SK-MEL-5 (cell line): ENCODE results near the gene TNFRSF8. TPM values are rescaled to one million over a fixed set of nuclear protein-coding genes. Genes with fewer than 3 reads are reported as not detected.

Experiments
- DNase-seq: peaks from one replicate; pipeline ENCODE4 v3.0.0-alpha.2; 2016; ENCODE audit warnings: low read depth, low spot score
- in situ Hi-C: cut with HindIII; loops from 2 replicates; pipeline ENCODE4 v1.10.0; 2016; ENCODE audit warnings: low sequenced_read_pairs, high pct_unique_total_duplicates, low pct_unique_long_range_greater_than_20kb
- total RNA-seq: library from RNA; depleted of rRNA; stranded (reverse); fragments of >200 nt; shearing (Covaris generic); gene quantifications from 2 replicates; pipeline ENCODE4 v1.2.3, GENCODE V29; 2014

TNFRSF8 gene
- total RNA-seq, 1 experiment from 2014 or later: not detected

- in situ Hi-C loops: no loop called here
- DNase-seq: peak; percentile 74
These were observed 61.8 kb downstream of the TNFRSF8 start for GRCh38 chr1:12124693-12125421.

- in situ Hi-C loops: no loop called here
- DNase-seq: no peak
These were observed 62.6 kb downstream of the TNFRSF8 start for GRCh38 chr1:12125422-12126355.

- no peak for DNase-seq
- in situ Hi-C loops: no loop called here
These were observed 63.7 kb downstream of the TNFRSF8 start for GRCh38 chr1:12126781-12127180.

GRCh38 chr1:12127206-12127810, 64.2 kb downstream of the TNFRSF8 start:
- in situ Hi-C loops: no loop called here
- DNase-seq: no peak

- in situ Hi-C loops: no loop called here
- no peak for DNase-seq
These were observed 65.0 kb downstream of the TNFRSF8 start for GRCh38 chr1:12128120-12128519.

GRCh38 chr1:12129624-12130023, 66.5 kb downstream of the TNFRSF8 start:
- DNase-seq: no peak
- in situ Hi-C loops: no loop called here

- in situ Hi-C loops: no loop called here
- no peak for DNase-seq
These were observed 67.5 kb downstream of the TNFRSF8 start for GRCh38 chr1:12130466-12131130.

- DNase-seq: no peak
- in situ Hi-C loops: no loop called here
These were observed 69.0 kb downstream of the TNFRSF8 start for GRCh38 chr1:12132078-12132477.

GRCh38 chr1:12134716-12135115, 71.6 kb downstream of the TNFRSF8 start:
- DNase-seq: no peak
- in situ Hi-C loops: no loop called here

GRCh38 chr1:12135612-12136011, 72.5 kb downstream of the TNFRSF8 start:
- no peak for DNase-seq
- in situ Hi-C loops: no loop called here

GRCh38 chr1:12136916-12137610, 74.0 kb downstream of the TNFRSF8 start:
- in situ Hi-C loops: no loop called here
- DNase-seq: no peak

- in situ Hi-C loops: no loop called here
These were observed 75.4 kb downstream of the TNFRSF8 start for GRCh38 chr1:12138196-12139168.

GRCh38 chr1:12140016-12140415, 76.9 kb downstream of the TNFRSF8 start:
- in situ Hi-C loops: no loop called here
- DNase-seq: no peak

More at GRCh38 chr1:12138196-12139168, 75.4 kb downstream of the TNFRSF8 start:
- DNase-seq: no peak

- in situ Hi-C loops: no loop called here
- DNase-seq: no peak
These were observed 77.5 kb downstream of the TNFRSF8 start for GRCh38 chr1:12140515-12141162.

GRCh38 chr1:12141163-12141850, 78.2 kb downstream of the TNFRSF8 start:
- in situ Hi-C loops: no loop called here
- no peak for DNase-seq
